Kidney (tissue), 14 donors: ENCODE measurements around the gene ABL2. TPM values are rescaled to one million over a fixed set of nuclear protein-coding genes. Genes with fewer than 3 reads are reported as not detected.

Experiments
- DNase-seq, 5 donors: peaks; one replicate each; pipeline ENCODE4 v3.0.0-alpha.2; 2013 to 2020
- FAIRE-seq: peaks from 2 replicates; lab custom pipeline; 2012; peaks lifted over from hg19 to GRCh38; lab: Jason Lieb, UNC
- H3K27ac ChIP-seq, 2 donors: one replicate each; pipeline ENCODE4 v1.7.0; 2013; ENCODE audit warnings: low read depth in 2 of 2, low read length in 2 of 2, inconsistent platforms in 1 of 2
- H3K27me3 ChIP-seq: one replicate; pipeline ENCODE4 v1.7.1; 2013; ENCODE audit warnings: low read length, inconsistent platforms; ENCODE audit not compliant: control insufficient read depth, insufficient read depth
- H3K36me3 ChIP-seq, 3 donors: one replicate each; pipeline versions ENCODE4 v1.7.0 to v1.7.1; 2013; ENCODE audit warnings: low read length in 3 of 3, control low read depth in 1 of 3, inconsistent platforms in 1 of 3; ENCODE audit not compliant: insufficient read depth in 3 of 3, control insufficient read depth in 2 of 3
- H3K4me1 ChIP-seq, 3 donors: one replicate each; pipeline versions ENCODE4 v1.7.0 to v1.7.1; 2013; ENCODE audit warnings: low read length in 3 of 3, inconsistent platforms in 1 of 3, low read depth in 1 of 3; ENCODE audit not compliant: control insufficient read depth in 2 of 3, insufficient read depth in 2 of 3
- H3K4me3 ChIP-seq, 3 donors: one replicate each; pipeline versions ENCODE4 v1.7.0 to v1.8.1; 2013; ENCODE audit warnings: low read length in 3 of 3, control low read depth in 1 of 3, inconsistent platforms in 1 of 3
- H3K9ac ChIP-seq, 3 donors: one replicate each; pipeline versions ENCODE4 v1.7.0 to v1.7.1; 2013; ENCODE audit warnings: low read length in 3 of 3, control low read depth in 1 of 3, inconsistent platforms in 1 of 3
- H3K9me3 ChIP-seq, 3 donors: one replicate each; pipeline versions ENCODE4 v1.7.0 to v1.7.1; 2013; ENCODE audit warnings: low read length in 3 of 3, control low read depth in 1 of 3, inconsistent platforms in 1 of 3; ENCODE audit not compliant: control insufficient read depth in 2 of 3, insufficient read depth in 1 of 3
- intact Hi-C: fragments of 100-400 bp; cut with DNase I; formaldehyde crosslinking; loops from one replicate; pipeline ENCODE4 v1.11.1; 2022
- polyA plus RNA-seq: library from polyadenylated mRNA; stranded (reverse); fragments of 350-450 nt; fragmentation: Illumina TruSeq; extraction: RNeasy Lipid Tissue Mini Kit (QIAGEN cat#74804); gene quantifications from one replicate; pipeline ENCODE4 v1.2.3, GENCODE V29; 2014; ENCODE audit warnings: low read depth, low replicate concordance; ENCODE audit not compliant: insufficient read depth
- total RNA-seq: library from RNA; stranded (reverse); fragmentation: NEBNext Ultra II Directional; extraction: Animal tissue kit (Norgen Biotek cat#: 25700); gene quantifications from one replicate; pipeline ENCODE4 v1.2.1, GENCODE V29; 2021
- TF ChIP-seq, protein P1 (sequence below): IDR thresholded peaks from 3 replicates; pipeline ENCODE4 v1.5.1; 2012; ENCODE audit warnings: mild to moderate bottlenecking, moderate library complexity, borderline replicate concordance; ENCODE audit not compliant: insufficient read depth; ENCODE audit errors: extremely low read depth
- donor health status: control.
- donor health status: control.
- donor health status: control.
- donor health status: control.
- donor health status: control.
- donor health status: DM: yes; HTN: yes; CAD: no.
- donor health status: Normal renal cell carcinoma (clear cell type).

Gene ABL2
- total and polyA plus RNA-seq, 2 donors from 2014 or later, result 1.6 to 29.6 TPM

DNA sequence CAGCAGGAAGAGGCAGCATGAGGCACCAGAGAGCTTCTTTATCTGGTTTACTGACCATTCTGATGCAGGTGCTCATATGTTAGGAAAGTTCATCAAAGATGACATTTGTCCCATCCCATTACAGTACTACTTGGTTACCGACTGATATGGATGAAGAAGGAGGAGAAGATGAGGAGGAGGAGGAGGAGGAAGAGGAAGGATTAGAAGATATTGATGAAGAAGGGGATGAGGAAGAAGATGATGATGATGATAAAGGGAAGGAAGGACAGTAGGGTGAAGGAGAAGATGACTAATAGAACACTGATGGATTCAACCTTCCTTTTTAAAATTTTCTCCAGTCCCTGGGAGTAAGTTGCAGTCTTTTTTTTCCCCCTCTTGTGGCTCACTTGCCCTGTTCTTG, 45.1 kb downstream of the ABL2 start:
- TF ChIP-seq, protein P1, sequence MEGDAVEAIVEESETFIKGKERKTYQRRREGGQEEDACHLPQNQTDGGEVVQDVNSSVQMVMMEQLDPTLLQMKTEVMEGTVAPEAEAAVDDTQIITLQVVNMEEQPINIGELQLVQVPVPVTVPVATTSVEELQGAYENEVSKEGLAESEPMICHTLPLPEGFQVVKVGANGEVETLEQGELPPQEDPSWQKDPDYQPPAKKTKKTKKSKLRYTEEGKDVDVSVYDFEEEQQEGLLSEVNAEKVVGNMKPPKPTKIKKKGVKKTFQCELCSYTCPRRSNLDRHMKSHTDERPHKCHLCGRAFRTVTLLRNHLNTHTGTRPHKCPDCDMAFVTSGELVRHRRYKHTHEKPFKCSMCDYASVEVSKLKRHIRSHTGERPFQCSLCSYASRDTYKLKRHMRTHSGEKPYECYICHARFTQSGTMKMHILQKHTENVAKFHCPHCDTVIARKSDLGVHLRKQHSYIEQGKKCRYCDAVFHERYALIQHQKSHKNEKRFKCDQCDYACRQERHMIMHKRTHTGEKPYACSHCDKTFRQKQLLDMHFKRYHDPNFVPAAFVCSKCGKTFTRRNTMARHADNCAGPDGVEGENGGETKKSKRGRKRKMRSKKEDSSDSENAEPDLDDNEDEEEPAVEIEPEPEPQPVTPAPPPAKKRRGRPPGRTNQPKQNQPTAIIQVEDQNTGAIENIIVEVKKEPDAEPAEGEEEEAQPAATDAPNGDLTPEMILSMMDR, result no peak

GRCh38 chr1:179183857-179184256, 45.6 kb downstream of the ABL2 start:
- Histone ChIP-seq H3K4me1 (no peaks in the 10 kb centered on the region), H3K27me3 (no peaks in the 10 kb centered on the region), H3K9ac (no peak overlapping the region), H3K4me3 (no peak overlapping the region), H3K27ac (no peak overlapping the region), H3K9me3 (no peaks in the 10 kb centered on the region), H3K36me3 (no peaks in the 10 kb centered on the region)
- DNase-seq, result no peak
- TF ChIP-seq, protein P1, result no peak
- intact Hi-C loops, result no loop called here
- no peak for FAIRE-seq

More for the DNA sequence above, 45.1 kb downstream of the ABL2 start:
- Histone ChIP-seq H3K27ac (no peak overlapping the region), H3K27me3 (no peaks in the 10 kb centered on the region), H3K4me1 (no peaks in the 10 kb centered on the region), H3K36me3 (no peaks in the 10 kb centered on the region), H3K9me3 (no peaks in the 10 kb centered on the region), H3K9ac (no peak overlapping the region), H3K4me3 (no peak overlapping the region)
- intact Hi-C loops, result no loop called here
- no peak for DNase-seq
- no peak for FAIRE-seq

- intact Hi-C loops, result no loop called here
- Histone ChIP-seq H3K36me3 (no peaks in the 10 kb centered on the region), H3K4me1 (peaks cover 0 to 4% (median 2%) of the 10 kb centered on the region in 3 donors), H3K9ac (no peak overlapping the region), H3K4me3 (no peak overlapping the region), H3K27me3 (no peaks in the 10 kb centered on the region), H3K9me3 (no peaks in the 10 kb centered on the region), H3K27ac (no peak overlapping the region)
- FAIRE-seq, result no peak
- no peak for DNase-seq
- TF ChIP-seq, protein P1, result no peak
Observed at GRCh38 chr1:179178950-179179349, 50.5 kb downstream of the ABL2 start.

DNA sequence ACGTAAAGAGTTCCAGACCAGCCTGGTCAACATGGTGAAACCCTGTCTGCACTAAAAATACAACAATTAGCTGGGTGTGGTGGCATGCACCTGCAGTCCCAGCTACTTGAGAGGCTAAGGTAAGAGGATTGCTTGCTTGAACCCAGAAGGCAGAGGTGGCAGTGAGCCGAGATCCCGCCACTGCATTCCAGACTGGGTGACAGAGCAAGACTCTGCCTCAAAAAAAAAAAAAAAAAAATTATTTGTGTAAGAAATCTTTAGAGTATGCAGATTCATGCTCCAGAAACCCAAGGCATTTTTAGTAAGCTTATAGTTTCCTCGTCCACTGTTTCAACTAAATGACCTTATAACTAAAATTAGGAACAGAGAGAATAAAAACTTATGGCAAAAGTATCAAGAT, 51.3 kb downstream of the ABL2 start:
- intact Hi-C loops, result no loop called here
- Histone ChIP-seq H3K27me3 (no peaks in the 10 kb centered on the region), H3K4me3 (no peak overlapping the region), H3K36me3 (no peaks in the 10 kb centered on the region), H3K9me3 (no peaks in the 10 kb centered on the region), H3K4me1 (peaks cover 0 to 4% (median 2%) of the 10 kb centered on the region in 3 donors), H3K27ac (no peak overlapping the region), H3K9ac (no peak overlapping the region)
- no peak for DNase-seq
- FAIRE-seq, result no peak
- TF ChIP-seq, protein P1, result no peak
